Measurements from ENCODE around the gene ATF6. TPM values are rescaled to one million over a fixed set of nuclear protein-coding genes. Genes with fewer than 3 reads are reported as not detected.
"Not testable (repeated sequence)": the region's sequence is repeated elsewhere in the genome, so short reads cannot be mapped to it uniquely, and the experiment has no call there.

The ATF6 gene
- total RNA-seq, 3 donors from 2014 or later = 31.0 to 56.1 (median 34.1) TPM

GRCh38 chr1:161803181-161803580, 37.1 kb downstream of the ATF6 start:
- Histone ChIP-seq H3K36me3 (peaks cover 3% of the 10 kb centered on the region), H3K4me3 (no peak overlapping the region), H3K27me3 (no peaks in the 10 kb centered on the region), H3K9me3 (no peaks in the 10 kb centered on the region), H3K4me1 (peaks cover 0 to 10% of the 10 kb centered on the region in 2 donors), H3K27ac (peak overlapping the region in 1 of 2 donors; percentile 57)
- DNase-seq (ENCODE audit: low spot score in 2 of 2) = no peak
- no peak for TF ChIP-seq POLR2AphosphoS5 (IDR thresholded peaks at IDR 0.05)
- TF ChIP-seq POLR2A (IDR thresholded peaks at IDR 0.05) = no peak
- TF ChIP-seq CTCF (IDR thresholded peaks at IDR 0.05) = no peak
- intact Hi-C loops (cut with DNase I; ENCODE audit: low total_unique reads) = loop anchor here (5.0 kb wide), 1 partner anchor 764 kb away; no protein-coding TSS in a partner anchor

DNA sequence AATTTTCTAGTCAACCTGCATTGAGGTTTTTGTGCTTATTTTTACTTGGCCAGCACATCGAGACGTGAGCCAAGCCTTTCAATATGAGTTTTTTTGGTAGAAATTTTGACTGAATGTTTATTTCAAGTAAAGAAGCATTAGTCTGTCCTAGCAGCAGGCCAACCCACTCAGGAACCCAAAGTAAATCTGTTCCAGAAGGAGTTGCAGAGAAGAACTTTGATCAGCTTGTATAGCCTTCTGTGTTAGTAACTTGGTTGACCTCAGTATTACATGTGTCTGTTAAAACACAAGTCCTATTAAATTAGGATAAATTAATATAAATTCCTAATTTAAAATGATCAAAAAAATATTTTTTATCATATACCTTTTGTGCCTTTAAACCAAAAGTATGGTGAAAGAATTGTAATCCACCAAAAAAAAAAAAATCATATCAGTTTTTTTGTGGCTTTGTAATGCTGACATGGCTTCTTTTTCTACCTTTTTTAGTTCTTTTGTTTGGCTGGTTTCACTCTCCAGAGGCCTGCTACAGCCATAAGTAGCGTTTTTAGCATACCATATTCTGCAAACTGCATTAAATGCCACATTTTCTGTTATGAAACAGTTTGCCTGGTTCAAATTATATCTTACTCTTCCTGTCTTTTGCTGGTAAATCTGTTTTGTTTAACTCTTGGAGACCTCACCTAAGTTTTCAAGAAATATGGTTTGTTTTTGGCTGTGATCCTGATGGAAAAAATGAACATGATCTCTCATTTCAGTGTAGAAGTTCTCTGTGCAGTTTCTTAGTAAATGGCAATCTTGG, 39.5 kb downstream of the ATF6 start:
- TF ChIP-seq POLR2A (IDR thresholded peaks at IDR 0.05) (no peak), POLR2AphosphoS5 (IDR thresholded peaks at IDR 0.05) (no peak), CTCF (IDR thresholded peaks at IDR 0.05) (no peak)
- Histone ChIP-seq H3K9me3 (no peaks in the 10 kb centered on the region), H3K27ac (peak overlapping the region in 1 of 2 donors; percentile 4), H3K27me3 (no peaks in the 10 kb centered on the region), H3K36me3 (peaks cover 3% of the 10 kb centered on the region), H3K4me1 (peaks cover 0 to 10% of the 10 kb centered on the region in 2 donors), H3K4me3 (no peak overlapping the region)
- DNase-seq (ENCODE audit: low spot score in 2 of 2) = no peak
- intact Hi-C loops (cut with DNase I; ENCODE audit: low total_unique reads) = no loop called here

GRCh38 chr1:161809202-161809601, 43.1 kb downstream of the ATF6 start:
- H3K9me3 ChIP-seq; H3K4me1 ChIP-seq; H3K27me3 ChIP-seq; intact Hi-C loops (cut with DNase I; ENCODE audit: low total_unique reads); DNase-seq (ENCODE audit: low spot score in 2 of 2); H3K36me3 ChIP-seq; H3K4me3 ChIP-seq; H3K27ac ChIP-seq: not testable (repeated sequence)

DNA sequence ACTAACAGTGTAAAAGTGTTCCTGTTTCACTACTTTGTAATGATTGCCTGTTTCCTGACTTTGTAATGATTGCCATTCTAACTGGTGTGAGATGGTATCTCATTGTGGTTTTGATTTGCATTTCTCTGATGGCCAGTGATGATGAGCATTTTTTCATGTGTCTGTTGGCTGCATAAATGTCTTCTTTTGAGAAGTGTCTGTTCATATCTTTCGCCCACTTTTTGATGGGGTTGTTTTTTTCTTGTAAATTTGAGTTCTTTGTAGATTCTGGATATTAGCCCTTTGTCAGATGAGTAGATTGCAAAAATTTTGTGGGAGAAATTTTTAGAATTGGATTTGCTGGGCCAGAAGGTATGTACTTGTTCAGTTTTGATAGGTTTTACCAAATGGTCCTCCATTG, 43.5 kb downstream of the ATF6 start:
- H3K4me1 ChIP-seq; H3K4me3 ChIP-seq; H3K27me3 ChIP-seq; H3K27ac ChIP-seq; DNase-seq (ENCODE audit: low spot score in 2 of 2); H3K36me3 ChIP-seq; H3K9me3 ChIP-seq; intact Hi-C loops (cut with DNase I; ENCODE audit: low total_unique reads): not testable (repeated sequence)

GRCh38 chr1:161810780-161811179, 44.7 kb downstream of the ATF6 start:
- TF ChIP-seq POLR2AphosphoS5 (IDR thresholded peaks at IDR 0.05) (no peak), CTCF (IDR thresholded peaks at IDR 0.05) (no peak), POLR2A (IDR thresholded peaks at IDR 0.05) (no peak)
- intact Hi-C loops (cut with DNase I; ENCODE audit: low total_unique reads) = no loop called here

DNA sequence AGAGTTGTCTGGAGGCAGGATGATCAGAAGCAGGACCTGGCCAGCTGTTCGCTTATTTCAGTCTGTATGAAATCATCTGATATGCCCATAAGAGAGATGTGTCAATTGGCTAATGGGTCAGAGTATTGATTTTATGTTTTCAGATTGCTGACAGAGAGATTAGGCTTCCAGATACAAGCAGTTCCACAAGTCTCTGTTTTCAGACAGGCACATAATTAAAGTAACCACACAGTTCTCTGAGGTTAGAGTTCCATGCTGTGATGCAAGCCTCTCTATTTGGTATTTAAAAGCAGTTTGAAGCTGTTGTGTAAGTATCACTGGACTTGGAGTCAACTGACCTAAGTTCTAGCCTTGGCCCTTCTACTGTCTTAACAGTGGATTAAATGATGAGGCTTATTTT, 50.1 kb downstream of the ATF6 start:
- Histone ChIP-seq H3K36me3 (no peaks in the 10 kb centered on the region), H3K4me1 (no peaks in the 10 kb centered on the region), H3K4me3 (no peak overlapping the region), H3K9me3 (no peaks in the 10 kb centered on the region), H3K27ac (no peak overlapping the region), H3K27me3 (no peaks in the 10 kb centered on the region)
- intact Hi-C loops (cut with DNase I; ENCODE audit: low total_unique reads) = no loop called here
- TF ChIP-seq CTCF (IDR thresholded peaks at IDR 0.05) (no peak), POLR2AphosphoS5 (IDR thresholded peaks at IDR 0.05) (no peak)
- no peak for DNase-seq (ENCODE audit: low spot score in 2 of 2)

More at GRCh38 chr1:161810780-161811179, 44.7 kb downstream of the ATF6 start:
- no peaks in the 10 kb centered on the region for H3K36me3 ChIP-seq
- no peaks in the 10 kb centered on the region for H3K4me1 ChIP-seq
- no peaks in the 10 kb centered on the region for H3K9me3 ChIP-seq
- DNase-seq (ENCODE audit: low spot score in 2 of 2) = no peak
- no peak overlapping the region for H3K27ac ChIP-seq
- no peak overlapping the region for H3K4me3 ChIP-seq
- no peaks in the 10 kb centered on the region for H3K27me3 ChIP-seq

All from breast epithelium (tissue), 4 donors.